GM21526 (cell line): ENCODE measurements around the gene PRR15.

Source experiments
- ATAC-seq: cut with Tn5 transposase; IDR thresholded peaks from one replicate; pipeline ENCODE4 v1.9.1; 2021; ENCODE audit warnings: moderate library complexity; ENCODE audit not compliant: unreplicated experiment, low FRiP score

The PRR15 gene

DNA sequence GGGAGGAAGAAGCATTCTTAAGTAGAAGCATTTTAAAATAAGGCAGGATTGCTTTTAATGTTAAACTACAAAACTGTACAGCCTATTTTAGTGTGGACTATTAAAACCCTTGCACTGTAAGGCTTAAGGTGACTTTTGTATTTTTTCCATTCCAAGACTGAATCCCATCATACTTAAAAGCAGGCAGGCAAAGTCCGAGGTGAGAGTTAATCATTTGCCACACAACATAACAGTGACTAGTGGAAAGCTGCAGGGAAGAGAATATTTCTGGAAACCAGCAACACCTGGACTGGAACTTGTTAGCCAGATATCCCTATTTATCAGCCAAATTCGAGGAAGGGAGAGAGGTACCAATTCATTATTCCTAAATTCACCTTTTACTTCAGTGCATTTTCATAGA is 3.5 kb downstream of the PRR15 start:
- ATAC-seq = no peak

DNA sequence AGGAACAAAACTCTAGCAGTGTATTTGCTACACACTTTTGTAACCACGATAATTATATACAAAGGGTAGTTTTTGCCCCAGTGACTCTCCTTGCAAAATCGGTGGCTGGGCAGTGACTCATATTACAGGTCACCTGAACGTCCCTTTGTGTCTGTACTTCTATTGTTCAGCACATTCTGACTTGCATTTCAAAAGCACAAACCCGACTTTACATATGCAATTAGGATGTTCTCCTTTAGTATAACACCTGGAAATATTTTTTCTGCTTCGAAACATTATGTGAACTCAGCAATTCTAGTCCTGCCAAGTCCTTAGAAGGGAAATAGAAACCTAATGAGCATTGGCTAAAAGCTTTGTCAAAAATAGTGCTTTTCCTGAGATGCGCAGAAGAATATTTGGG is 6.0 kb downstream of the PRR15 start:
- ATAC-seq = no peak

DNA sequence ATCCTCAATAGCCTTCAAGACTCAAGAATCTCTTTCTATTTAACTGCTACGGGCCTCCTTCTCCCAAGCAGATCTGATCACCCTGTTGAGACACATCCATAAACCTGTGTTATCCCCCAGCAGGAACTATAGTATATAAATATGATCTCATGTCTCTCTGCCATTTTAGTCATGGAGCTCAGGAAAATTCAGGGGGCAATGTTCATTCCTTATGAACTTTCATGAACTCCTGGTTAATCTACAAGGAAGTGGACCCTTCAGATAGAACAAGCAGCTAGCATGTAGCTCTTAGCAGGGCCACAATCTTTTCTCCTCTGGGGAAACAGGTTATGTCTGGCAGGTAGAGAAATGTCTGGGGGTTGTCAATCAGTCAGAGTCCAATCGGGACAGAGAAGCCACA is 8.9 kb downstream of the PRR15 start:
- no peak for ATAC-seq

DNA sequence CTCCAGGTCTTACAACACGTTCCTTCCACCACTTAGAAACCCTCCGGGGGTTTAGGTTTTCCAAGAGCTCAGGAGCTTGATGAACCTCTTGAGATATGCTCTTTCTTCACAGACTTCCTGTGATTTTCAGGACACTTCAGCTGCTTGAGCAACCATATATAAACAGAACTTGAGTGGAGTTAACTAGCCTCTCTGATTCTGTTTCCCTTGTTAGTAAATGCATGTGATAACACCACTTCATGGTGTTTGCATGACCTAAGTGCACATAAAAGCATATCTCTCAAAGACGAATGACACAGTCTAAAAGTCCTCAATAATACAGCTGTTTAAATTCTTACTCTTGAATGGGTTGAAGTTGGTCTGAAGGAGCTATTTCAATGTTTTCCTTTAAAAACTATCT is 9.9 kb downstream of the PRR15 start:
- no peak for ATAC-seq

DNA sequence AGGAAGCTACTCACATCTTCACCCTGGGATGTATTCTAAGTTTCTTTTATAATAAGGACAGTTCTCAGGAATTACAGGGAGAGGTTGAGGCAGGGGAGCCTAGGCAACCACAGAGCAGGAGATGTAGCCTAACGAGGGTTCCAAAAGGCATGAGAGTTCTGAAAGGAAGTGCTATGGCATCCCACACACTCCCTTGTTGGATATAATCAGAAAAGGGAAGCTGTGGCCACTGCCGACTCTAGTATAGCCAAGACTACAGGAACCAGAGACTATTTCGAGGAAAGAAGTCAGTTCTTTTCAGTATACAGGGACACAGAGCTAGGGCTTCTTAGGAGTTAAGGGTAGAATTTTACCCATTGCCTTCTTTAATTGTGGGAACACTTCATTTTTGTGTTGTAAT is 11.0 kb downstream of the PRR15 start:
- ATAC-seq = no peak

DNA sequence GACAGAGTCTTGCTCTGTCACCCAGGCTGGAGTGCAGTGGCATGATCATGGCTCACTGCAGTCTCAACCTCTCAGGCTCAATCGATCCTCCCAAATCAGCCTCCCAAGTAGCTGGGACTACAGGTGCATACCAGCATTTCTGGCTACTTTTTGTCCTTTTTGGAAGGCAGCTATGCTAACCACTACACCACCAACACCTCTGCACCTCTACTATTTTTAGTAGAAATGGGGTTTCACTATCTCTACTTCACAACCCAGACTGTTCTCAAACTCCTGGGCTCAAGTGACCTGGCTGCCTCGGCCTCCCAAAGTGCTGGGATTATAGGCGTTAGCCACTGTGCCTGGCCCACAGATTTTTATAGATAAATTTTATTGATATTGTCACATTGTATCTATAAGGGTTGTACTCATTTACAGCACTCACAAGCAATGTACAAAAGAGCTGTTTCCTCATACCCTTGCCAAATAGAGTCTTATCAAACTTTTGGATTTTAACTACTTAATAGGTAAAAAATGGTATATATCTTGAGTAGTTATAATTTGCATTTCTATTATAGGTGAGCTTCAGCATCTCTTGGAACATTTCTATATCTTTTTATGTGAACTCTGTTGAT is 23.7 kb downstream of the PRR15 start:
- ATAC-seq = peak; percentile 52

DNA sequence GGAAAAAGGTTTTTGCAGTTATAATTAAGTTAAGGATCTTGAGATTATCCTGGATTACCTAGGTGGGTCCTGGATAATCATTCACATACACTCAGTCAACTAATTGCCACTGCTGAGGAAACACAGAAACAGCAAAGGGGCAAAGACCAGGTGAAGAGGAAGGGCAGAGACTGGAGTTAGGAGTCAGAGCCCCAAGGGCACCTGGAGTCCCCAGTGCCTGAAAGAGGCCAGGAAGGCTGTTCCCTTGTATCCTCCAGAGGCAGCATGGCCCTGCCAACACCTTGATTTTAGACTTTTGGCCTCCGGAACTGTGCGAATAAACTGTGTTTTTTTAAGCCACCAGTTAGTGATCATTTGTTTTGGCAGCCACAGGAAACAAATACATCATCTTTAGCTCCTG is 24.6 kb downstream of the PRR15 start:
- no peak for ATAC-seq

DNA sequence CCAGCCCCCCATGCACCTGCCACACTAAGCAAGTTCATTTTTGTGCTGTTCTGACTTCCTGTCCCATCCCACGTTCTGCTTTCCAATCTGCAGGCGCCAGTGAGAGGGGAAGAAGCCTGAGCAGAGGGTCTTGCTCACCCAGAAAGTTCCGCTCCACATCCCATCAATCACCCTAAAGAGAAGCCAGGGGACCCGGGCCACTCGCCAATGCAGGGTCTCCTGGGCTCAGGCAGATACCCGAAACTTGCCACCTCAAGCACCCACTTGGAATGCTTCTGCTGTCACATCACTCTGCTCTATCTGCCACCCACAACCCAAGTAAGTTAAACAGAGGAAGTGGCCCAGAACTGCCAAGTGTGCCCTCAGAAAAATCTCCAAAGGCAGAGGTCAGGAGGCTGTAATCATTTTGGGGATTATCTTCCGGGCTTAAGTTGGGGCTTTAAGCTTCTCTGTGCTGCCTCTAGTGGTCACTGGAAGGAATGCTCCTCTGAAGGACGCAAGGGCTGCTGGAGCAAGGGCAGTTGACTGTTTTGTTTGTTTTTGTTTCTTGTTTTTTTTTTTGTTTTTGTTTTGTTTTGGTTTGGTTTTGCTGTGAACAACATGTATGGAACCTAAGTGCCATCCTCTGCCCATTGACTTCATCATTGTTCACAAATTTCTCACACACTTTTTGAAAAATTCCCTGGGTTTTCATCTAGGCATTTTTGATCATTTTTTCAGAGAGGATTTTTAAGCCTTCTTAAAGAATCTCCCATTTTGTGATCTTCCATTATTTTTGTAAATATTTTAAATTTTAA is 25.5 kb downstream of the PRR15 start:
- ATAC-seq = peak; percentile 75

DNA sequence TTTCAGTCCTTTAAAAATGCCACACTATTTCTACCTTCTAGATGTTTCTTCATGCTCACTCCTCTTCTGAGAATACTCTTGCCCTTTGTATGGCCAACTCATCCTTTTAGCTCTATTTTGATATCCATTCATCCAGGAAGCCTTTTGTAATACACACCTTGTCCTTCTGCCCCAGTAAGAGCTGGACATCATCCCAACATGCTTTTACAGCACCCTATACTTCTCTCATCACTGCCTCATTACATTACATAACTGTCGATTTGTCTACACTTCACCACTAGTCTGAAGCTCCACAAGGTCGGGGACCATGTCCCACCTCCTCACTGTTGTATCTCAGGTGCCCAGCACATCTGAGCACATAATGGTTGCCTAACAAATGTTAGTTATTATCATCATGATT is 29.2 kb downstream of the PRR15 start:
- ATAC-seq = no peak

DNA sequence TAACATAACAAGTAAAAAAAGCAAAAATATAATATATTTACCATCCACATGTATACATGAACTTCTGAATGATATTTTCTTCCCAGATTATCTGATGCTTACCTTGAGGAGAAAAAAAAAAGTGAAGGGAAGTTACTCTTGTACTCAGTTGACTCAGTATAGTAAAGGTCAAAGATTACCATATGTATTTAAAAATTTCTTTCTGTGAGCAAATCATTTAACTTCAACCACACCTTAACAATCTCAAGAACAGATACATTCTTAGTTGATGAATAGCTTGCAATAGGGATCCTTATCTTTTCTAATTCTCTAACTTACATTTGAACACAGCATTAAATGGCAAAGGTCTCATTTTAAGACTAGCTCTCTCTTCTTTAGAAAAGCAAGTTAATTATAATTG is 29.8 kb downstream of the PRR15 start:
- ATAC-seq = no peak

DNA sequence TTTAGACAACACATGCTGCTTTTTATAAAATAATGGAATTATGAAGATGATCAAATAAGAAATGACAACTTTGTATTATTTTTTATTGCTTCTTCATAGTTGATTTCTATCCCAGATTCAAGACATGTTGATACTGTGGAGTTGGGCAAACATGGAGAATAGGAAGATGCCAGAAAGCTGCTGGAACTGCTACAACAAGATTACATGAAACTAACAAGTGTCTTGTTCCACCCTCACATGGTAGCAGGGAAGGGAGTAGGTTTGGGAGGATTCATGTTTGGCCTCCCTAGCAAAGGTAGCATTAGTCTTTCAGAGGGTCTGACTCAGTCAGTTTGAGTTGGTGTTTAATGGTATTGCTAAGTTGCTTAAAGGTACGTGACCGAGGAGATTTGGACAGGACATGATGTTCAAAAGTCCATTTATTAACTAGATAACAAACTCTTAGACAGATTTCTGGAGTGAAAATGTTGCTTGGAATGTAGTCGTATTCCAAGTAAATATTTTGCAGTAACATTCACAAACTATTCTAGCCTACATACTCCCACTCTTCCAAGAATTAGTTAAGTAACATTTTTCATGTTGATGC is 33.1 kb downstream of the PRR15 start:
- ATAC-seq = no peak

DNA sequence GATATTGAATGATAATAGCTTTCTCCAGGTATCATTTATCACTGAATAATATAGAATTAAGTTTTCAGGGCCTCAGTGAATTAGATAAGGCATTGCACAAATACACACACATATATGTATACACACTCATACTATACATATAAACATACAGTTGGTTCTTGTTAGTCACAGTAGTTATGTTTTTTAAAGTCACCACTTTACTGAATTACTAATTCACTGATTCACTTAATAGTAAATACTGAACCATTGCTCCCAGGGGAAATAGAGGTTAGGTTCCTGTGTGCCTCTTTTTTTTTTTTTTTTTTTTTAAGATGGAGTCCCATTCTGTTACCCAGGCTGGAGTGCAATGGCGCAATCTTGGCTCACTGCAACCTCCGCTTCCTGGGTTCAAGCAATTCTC is 33.6 kb downstream of the PRR15 start:
- ATAC-seq = no peak

DNA sequence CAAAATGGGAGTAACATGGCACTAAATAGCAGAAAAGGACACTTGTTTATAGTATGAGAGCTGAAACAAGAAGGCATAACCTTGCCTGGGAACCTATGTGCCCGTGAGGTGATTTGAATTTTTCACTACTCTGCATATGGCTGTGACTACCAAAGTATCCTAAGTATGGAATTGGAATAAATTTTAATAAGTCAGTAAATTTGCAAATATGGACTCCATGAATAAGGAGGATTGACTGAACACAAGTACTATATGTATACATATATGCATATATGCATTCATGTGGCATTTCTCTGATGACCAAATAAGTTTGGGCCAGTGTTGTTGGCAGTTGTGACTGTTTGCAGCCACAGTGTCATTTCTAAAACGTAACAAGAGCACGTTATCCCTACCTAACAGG is 34.5 kb downstream of the PRR15 start:
- ATAC-seq = no peak

DNA sequence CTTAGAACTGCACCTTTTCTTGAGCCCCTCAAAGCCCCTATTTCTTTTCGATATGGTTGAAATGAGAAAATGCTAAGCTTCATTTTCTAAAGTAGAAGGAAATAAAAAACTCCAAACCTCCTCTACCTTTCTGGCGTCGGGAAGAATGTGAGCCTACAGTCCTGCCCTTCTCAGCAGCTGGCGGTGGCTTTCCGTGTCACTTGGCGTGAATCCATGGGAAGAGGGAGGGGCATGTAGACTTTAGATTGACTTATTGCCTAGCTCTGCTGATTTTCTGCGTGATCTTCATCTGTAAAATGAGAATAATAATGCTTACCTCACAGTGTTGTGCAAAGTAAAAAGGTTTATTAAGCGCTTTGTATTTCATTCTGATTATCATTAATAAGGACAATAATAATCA is 35.0 kb downstream of the PRR15 start:
- no peak for ATAC-seq

DNA sequence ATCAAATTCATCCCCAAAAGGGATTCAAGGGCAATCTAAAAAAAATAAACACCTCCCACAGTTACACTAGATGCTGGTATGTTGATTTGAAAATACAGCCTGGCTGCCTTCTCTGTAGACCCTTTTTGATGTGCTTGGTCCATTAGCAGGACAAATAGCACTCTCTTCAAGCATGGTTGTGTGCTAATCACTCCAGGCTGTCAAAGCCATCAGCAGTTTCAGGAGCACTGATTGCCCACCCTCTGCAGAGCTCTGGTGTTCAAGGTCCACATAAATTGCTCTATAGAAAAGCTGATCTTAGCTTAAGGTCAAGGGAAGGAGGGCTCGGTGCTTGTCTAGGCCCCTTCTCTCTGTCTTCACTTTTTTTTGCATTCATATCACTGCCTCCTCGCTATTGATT is 35.4 kb downstream of the PRR15 start:
- ATAC-seq = no peak

DNA sequence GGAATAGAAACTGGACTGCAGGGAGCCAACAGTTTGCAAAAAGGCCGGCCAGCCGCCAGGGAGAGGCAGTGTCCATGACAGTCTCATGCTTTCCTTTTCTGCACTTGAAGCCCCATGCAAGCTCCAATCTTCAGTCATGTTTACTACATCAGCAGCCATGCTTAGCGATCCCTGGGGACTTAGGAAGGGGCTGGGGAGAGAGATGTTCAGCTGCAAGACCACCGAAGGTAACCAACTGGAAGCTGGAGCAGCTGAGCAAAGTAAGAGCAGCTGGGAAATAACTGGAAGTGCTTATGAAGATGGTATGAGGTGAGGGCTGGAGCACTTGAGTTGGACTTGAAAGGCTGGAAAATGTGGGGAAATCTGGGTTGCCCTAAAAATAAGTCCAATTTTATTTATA is 37.0 kb downstream of the PRR15 start:
- no peak for ATAC-seq

DNA sequence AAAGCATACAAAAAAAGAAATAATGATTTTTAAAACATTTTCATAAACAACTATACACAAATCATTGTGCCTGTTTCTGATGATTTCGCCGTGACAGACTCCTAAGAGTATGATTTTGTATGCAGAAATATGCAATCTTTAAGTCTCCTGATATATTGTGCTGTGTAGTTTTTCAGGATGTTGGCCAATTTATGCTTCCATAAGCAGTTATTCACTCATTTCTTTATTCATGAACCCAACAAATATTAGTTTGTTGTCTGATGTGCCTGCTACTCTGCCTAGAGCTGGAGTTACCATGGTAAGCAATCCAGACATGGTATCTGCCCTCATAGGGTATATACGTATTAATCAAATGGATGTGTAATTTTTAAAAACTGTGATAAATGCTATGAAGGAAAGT is 40.4 kb downstream of the PRR15 start:
- ATAC-seq = no peak

DNA sequence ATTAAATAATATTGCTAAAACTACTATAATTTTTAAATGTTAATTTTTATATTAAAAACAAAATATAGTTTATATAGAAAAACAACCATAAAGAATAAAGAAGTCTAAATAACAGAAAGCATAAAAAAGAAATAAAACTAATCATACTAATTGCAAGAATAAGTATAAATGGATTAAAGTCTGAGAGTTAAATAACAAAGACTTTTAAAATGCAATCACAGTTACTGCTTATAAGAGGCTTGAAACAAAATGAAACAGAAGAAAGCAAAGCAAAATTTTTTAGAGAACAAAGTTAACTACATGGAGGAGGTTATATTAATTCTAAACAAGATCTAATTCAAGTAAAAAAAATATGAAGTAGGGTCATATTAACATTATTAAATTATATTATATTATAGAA is 41.1 kb downstream of the PRR15 start:
- ATAC-seq = no peak

DNA sequence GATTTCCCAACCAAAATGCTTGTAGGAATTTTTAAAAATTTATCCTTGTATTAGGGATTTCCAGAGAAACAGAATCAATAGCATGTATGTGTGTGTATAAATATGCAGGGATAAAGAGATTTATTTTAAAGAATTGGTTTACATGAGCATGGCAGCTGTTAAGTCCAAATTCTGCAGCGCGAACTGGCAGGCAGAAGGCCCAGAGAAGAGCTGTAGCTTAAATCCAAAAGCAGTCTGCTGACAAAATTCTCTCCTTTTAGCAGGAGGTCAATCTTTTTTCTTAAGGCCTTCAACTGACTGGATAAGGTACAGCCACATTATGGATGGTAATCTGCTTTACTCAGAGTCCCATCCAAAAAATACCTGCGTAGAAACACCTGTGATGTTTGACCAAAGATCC is 42.0 kb downstream of the PRR15 start:
- ATAC-seq = no peak

DNA sequence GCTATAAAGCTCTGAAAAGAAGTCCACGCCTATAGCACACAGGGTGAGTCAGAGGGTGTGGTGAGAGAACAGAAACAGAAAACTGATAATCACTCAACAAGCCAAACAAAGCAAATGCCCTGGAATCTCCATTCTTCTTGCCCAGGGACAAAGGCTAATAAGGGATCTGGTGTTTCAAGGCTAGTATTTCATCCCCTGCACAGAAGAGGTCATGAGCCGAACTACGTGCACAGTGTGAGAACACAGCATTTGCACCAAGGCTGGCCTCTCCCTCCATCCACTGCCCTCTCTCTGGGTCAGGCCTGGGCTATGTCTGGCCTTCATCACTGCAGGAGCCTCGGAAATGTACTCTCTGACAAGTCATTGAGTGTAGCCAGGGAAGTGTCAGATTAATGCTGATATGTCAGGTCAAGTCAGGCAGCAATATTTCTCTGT is 42.7 kb downstream of the PRR15 start:
- ATAC-seq = no peak

DNA sequence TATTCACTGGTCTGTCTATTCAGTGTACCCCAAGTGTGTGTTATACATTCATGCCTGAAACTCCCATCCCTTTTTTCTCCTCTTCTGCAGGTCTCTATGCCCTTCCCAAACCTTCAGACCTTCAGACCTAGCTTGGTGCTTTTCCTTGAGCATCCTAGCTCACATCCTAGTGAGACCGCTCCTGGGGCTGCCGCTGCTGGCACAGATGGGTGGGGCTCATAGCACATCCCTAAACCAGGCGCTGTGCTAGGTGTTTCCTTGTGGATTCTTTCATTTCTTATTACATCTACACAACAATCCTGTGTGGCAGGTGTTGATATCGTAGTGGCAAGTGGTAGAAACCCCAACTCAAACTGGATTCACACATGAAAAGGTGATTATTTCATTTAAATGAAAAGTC is 43.2 kb downstream of the PRR15 start:
- no peak for ATAC-seq

DNA sequence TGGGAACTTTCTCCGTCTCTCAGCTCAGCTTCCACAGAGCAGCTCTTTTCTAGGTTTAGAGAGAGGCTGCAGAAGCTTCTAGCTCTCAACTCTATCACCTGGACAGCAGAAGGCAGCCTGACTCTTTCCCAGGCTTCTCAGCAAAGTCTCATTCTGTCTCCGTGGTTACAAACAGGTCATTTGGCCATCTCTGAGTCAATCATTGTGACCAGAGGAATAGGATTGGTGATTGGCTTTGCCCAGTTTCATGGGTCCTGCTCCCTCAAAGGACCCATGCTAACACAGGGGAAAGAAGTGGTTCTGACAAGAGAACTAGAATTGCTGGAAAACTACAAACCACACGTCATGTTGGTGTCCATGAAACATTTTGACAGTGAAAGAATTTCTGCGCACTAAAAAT is 43.6 kb downstream of the PRR15 start:
- ATAC-seq = no peak
